GM12892 (cell line): ENCODE data around the gene MEDAG.

Experiments
- POLR2A ChIP-seq: IDR thresholded peaks from 2 replicates; pipeline ENCODE4 v1.6.1; 2011; ENCODE audit warnings: low read depth, low read length, control low read depth
- POLR2AphosphoS5 ChIP-seq: IDR thresholded peaks from 2 replicates; pipeline ENCODE4 v1.6.1; 2011; ENCODE audit warnings: low read depth, low read length, control low read depth

DNA sequence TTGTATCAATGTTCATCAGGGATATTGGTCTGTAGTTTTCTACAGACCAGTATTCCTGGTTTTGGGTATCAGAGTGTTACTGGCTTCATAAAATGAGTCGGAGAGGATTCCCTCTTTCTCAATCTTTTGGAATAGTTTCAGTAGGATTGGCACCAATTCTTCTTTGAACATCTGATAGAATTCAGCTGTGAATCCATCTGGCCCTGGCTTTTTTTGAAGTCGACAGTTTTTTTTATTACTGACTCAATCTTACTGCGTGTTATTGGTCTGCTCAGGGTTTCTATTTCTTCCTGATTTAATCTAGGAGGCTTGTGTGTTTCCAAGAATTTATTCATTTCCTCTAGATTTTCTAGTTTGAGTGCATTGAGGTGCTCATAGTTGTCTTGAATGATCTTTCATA lies 37.8 kb downstream of the MEDAG start:
- TF ChIP-seq POLR2AphosphoS5: no peak
- no peak for TF ChIP-seq POLR2A
